ENCODE data around the gene TENT5C.

Gene TENT5C

GRCh38 chr1:117572546-117572945 is 33.3 kb upstream of the TENT5C start:
- TF ChIP-seq CTCF (IDR thresholded peaks at IDR 0.05; ENCODE audit: low read depth, low read length, missing control alignments), result no peak
- no peak overlapping the region for H3K4me3 ChIP-seq (ENCODE audit: low read depth, low read length)
- in situ Hi-C loops (cut with HindIII; ENCODE audit: low sequenced_read_pairs), result no loop called here
- no peak for DNase-seq (ENCODE audit: low read depth)

- DNase-seq (ENCODE audit: low read depth), result peak; percentile 24
- no peak for TF ChIP-seq CTCF (IDR thresholded peaks at IDR 0.05; ENCODE audit: low read depth, low read length, missing control alignments)
- H3K4me3 ChIP-seq (ENCODE audit: low read depth, low read length), result no peak overlapping the region
- in situ Hi-C loops (cut with HindIII; ENCODE audit: low sequenced_read_pairs), result no loop called here
Observed at GRCh38 chr1:117573386-117574023, 32.3 kb upstream of the TENT5C start.

- no peak for DNase-seq (ENCODE audit: low read depth)
- no peak overlapping the region for H3K4me3 ChIP-seq (ENCODE audit: low read depth, low read length)
- no peak for TF ChIP-seq CTCF (IDR thresholded peaks at IDR 0.05; ENCODE audit: low read depth, low read length, missing control alignments)
- in situ Hi-C loops (cut with HindIII; ENCODE audit: low sequenced_read_pairs), result no loop called here
Observed at GRCh38 chr1:117574161-117574835, 31.6 kb upstream of the TENT5C start.

DNA sequence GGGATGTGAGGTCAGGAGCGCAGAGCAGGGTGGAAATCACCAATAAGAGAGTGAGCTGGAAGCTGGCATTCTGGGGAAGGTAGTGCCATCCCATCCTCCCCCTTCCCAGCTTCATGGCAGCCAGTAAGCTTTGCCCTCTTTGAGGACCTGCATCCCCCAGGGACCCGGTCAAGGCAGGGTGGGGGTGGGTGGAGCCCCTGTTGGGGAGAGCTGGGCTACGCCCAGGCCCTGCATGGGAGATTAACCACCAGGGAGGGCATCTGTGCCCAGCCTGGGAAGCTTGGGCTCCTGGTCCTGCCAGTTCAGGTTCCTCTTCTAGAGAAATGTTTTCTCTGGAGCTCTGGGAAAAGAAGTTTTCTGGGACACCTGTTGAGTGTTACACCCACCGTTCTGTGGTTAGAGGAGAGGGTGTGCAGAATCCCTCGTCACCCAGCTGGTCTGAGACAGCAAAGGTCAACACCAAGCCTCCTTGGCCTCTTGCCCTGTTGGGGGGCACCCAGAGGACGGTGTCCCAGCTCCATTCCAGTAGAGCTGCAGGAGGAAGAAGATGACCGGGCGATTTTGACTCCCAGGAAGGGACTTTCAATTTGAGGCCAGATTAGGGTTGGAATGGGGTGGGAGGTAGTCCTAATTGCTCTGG is 30.1 kb upstream of the TENT5C start:
- TF ChIP-seq CTCF (IDR thresholded peaks at IDR 0.05; ENCODE audit: low read depth, low read length, missing control alignments), result no peak
- no peak for DNase-seq (ENCODE audit: low read depth)
- no peak overlapping the region for H3K4me3 ChIP-seq (ENCODE audit: low read depth, low read length)
- in situ Hi-C loops (cut with HindIII; ENCODE audit: low sequenced_read_pairs), result no loop called here

DNA sequence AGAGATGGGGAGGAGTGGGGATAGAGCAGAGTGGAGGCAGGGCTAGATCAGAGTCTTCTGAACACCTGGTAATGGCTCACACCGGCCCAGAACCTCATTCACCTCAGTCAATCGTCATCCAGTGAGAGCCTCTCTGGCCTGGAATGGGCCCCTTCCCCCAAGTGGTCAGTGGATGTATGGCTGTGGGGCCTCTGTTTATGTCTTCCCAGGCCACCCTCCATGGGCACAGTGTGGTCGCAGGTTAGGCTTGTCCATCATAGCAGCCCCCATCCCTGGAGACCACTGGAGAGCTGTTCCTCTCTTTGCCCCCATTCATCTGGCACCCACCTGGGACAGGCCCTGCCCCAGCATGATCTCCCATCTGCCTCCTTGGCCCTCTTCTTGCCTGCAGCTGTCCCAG is 29.6 kb upstream of the TENT5C start:
- H3K4me3 ChIP-seq (ENCODE audit: low read depth, low read length), result no peak overlapping the region
- in situ Hi-C loops (cut with HindIII; ENCODE audit: low sequenced_read_pairs), result no loop called here
- no peak for TF ChIP-seq CTCF (IDR thresholded peaks at IDR 0.05; ENCODE audit: low read depth, low read length, missing control alignments)
- no peak for DNase-seq (ENCODE audit: low read depth)

GRCh38 chr1:117577191-117577885 is 28.5 kb upstream of the TENT5C start:
- H3K4me3 ChIP-seq (ENCODE audit: low read depth, low read length), result no peak overlapping the region
- no peak for TF ChIP-seq CTCF (IDR thresholded peaks at IDR 0.05; ENCODE audit: low read depth, low read length, missing control alignments)
- DNase-seq (ENCODE audit: low read depth), result no peak
- in situ Hi-C loops (cut with HindIII; ENCODE audit: low sequenced_read_pairs), result no loop called here

All from astrocyte of the cerebellum (primary cell).